Tibial nerve (tissue), 4 donors: ENCODE results near the gene SP5. TPM values are rescaled to one million over a fixed set of nuclear protein-coding genes. Genes with fewer than 3 reads are reported as not detected.

ENCODE experiments used
- DNase-seq, 2 donors: peaks; one replicate each; pipeline ENCODE4 v3.0.0-alpha.2; 2019; ENCODE audit warnings: low spot score in 2 of 2
- H3K27ac ChIP-seq, 4 donors: fragments of 200-600 bp; sonication (generic) in 3 of 4; one replicate each; pipeline ENCODE4 v1.5.1; 2017 to 2019; ENCODE audit warnings: mild to moderate bottlenecking in 1 of 4
- H3K27me3 ChIP-seq, 2 donors: fragments of 200-600 bp; sonication (generic) in 1 of 2; one replicate each; pipeline versions ENCODE4 v1.5.1 to v1.6.0; 2017 to 2019
- H3K36me3 ChIP-seq, 3 donors: fragments of 200-600 bp; sonication (generic); one replicate each; pipeline ENCODE4 v1.5.1; 2018 to 2019
- H3K4me1 ChIP-seq, 4 donors: fragments of 200-600 bp; sonication (generic) in 3 of 4; one replicate each; pipeline ENCODE4 v1.5.1; 2017 to 2019
- H3K4me3 ChIP-seq, 4 donors: fragments of 200-600 bp; sonication (generic) in 3 of 4; one replicate each; pipeline ENCODE4 v1.5.1; 2017 to 2019; ENCODE audit warnings: mild to moderate bottlenecking in 1 of 4, moderate library complexity in 1 of 4
- H3K9me3 ChIP-seq, 4 donors: fragments of 200-600 bp; sonication (generic) in 3 of 4; one replicate each; pipeline ENCODE4 v1.5.1; 2017 to 2019
- CTCF ChIP-seq, 5 experiments: fragments of 200-600 bp in 3 of 5; fragments of 450-650 bp in 2 of 5; sonication (generic) in 3 of 5; IDR thresholded peaks; one replicate each; pipeline ENCODE4 v1.5.1; 2016 to 2019; ENCODE audit warnings: antibody characterized with exemption in 5 of 5, mild to moderate bottlenecking in 3 of 5, moderate library complexity in 2 of 5
- EP300 ChIP-seq, 2 donors: sonication (generic); formaldehyde crosslinking; IDR thresholded peaks; one replicate each; pipeline ENCODE4 v1.6.1; 2017; ENCODE audit warnings: antibody characterized with exemption in 2 of 2, mild to moderate bottlenecking in 1 of 2
- POLR2A ChIP-seq, 2 donors: fragments of 450-650 bp; IDR thresholded peaks; one replicate each; pipeline ENCODE4 v1.6.1; 2017; ENCODE audit warnings: antibody characterized with exemption in 2 of 2, mild to moderate bottlenecking in 2 of 2, moderate library complexity in 2 of 2
- WGBS, 2 donors: methylation state at CpG; one replicate each; pipeline ENCODE4 v1.1.5; 2018; 5-methylcytosine and 5-hydroxymethylcytosine counted together
- total RNA-seq, 4 donors: library from RNA; depleted of rRNA; stranded (reverse); fragments of >200 nt; gene quantifications; one replicate each; pipeline ENCODE4 v1.1.0, GENCODE V29; 2016

SP5 gene
- total RNA-seq, 4 donors from 2014 or later: 6.6 to 14.1 (median 8.4) TPM

GRCh38 chr2:170696948-170697347 lies 18.2 kb upstream of the SP5 start:
- H3K4me3 ChIP-seq: no peak overlapping the region
- no peaks in the 10 kb centered on the region for H3K4me1 ChIP-seq
- H3K9me3 ChIP-seq: no peaks in the 10 kb centered on the region
- H3K36me3 ChIP-seq: no peaks in the 10 kb centered on the region
- TF ChIP-seq EP300 (IDR thresholded peaks at IDR 0.05): no peak
- TF ChIP-seq POLR2A (IDR thresholded peaks at IDR 0.05): no peak
- no peak for TF ChIP-seq CTCF (IDR thresholded peaks at IDR 0.05)
- DNase-seq: no peak
- H3K27ac ChIP-seq: no peak overlapping the region
- H3K27me3 ChIP-seq: peaks cover 0 to 5% of the 10 kb centered on the region in 2 donors
- WGBS, 2 donors: 91 to 93% methylated on average over 3 of the region's 3 CpGs

GRCh38 chr2:170701011-170701410 lies 14.1 kb upstream of the SP5 start:
- H3K4me3 ChIP-seq: no peak overlapping the region
- no peaks in the 10 kb centered on the region for H3K4me1 ChIP-seq
- DNase-seq: no peak
- H3K27ac ChIP-seq: no peak overlapping the region
- WGBS, 2 donors: 80 to 85% methylated on average over 4 of the region's 4 CpGs
- no peaks in the 10 kb centered on the region for H3K36me3 ChIP-seq
- peaks cover 0 to 3% of the 10 kb centered on the region in 2 donors for H3K27me3 ChIP-seq
- TF ChIP-seq CTCF (IDR thresholded peaks at IDR 0.05) (no peak), POLR2A (IDR thresholded peaks at IDR 0.05) (no peak), EP300 (IDR thresholded peaks at IDR 0.05) (no peak)
- peaks cover 0 to 6% (median 0%) of the 10 kb centered on the region in 4 donors for H3K9me3 ChIP-seq

GRCh38 chr2:170703776-170704476 lies 11.2 kb upstream of the SP5 start:
- WGBS, 2 donors: 77 to 85% methylated on average over 4 of the region's 4 CpGs
- no peak overlapping the region for H3K4me3 ChIP-seq
- H3K27me3 ChIP-seq: peaks cover 0 to 7% of the 10 kb centered on the region in 2 donors
- TF ChIP-seq CTCF (IDR thresholded peaks at IDR 0.05) (no peak), EP300 (IDR thresholded peaks at IDR 0.05) (no peak), POLR2A (IDR thresholded peaks at IDR 0.05) (no peak)
- H3K9me3 ChIP-seq: peaks cover 0 to 6% (median 0%) of the 10 kb centered on the region in 4 donors
- no peak for DNase-seq
- H3K36me3 ChIP-seq: no peaks in the 10 kb centered on the region
- H3K27ac ChIP-seq: no peak overlapping the region
- peaks cover 0 to 4% (median 0%) of the 10 kb centered on the region in 4 donors for H3K4me1 ChIP-seq

GRCh38 chr2:170707821-170708795 lies 7.0 kb upstream of the SP5 start:
- Histone ChIP-seq H3K27me3 (peaks cover 0 to 43% of the 10 kb centered on the region in 2 donors), H3K4me3 (no peak overlapping the region), H3K4me1 (peaks cover 0 to 21% (median 3%) of the 10 kb centered on the region in 4 donors), H3K9me3 (no peaks in the 10 kb centered on the region), H3K36me3 (no peaks in the 10 kb centered on the region), H3K27ac (no peak overlapping the region)
- no peak for DNase-seq
- 15 to 25% methylated on average over 16 of the region's 16 CpGs for WGBS, 2 donors
- no peak for TF ChIP-seq EP300 (IDR thresholded peaks at IDR 0.05)
- no peak for TF ChIP-seq CTCF (IDR thresholded peaks at IDR 0.05)
- TF ChIP-seq POLR2A (IDR thresholded peaks at IDR 0.05): no peak

- H3K27me3 ChIP-seq: peaks cover 0 to 64% of the 10 kb centered on the region in 2 donors
These were observed 4.5 kb upstream of the SP5 start for GRCh38 chr2:170710609-170710979.

More at GRCh38 chr2:170710609-170710979, 4.5 kb upstream of the SP5 start:
- Histone ChIP-seq H3K4me1 (peaks cover 0 to 46% (median 18%) of the 10 kb centered on the region in 4 donors), H3K9me3 (no peaks in the 10 kb centered on the region), H3K27ac (no peak overlapping the region), H3K4me3 (no peak overlapping the region), H3K36me3 (no peaks in the 10 kb centered on the region)
- DNase-seq: no peak
- TF ChIP-seq CTCF (IDR thresholded peaks at IDR 0.05) (no peak), EP300 (IDR thresholded peaks at IDR 0.05) (no peak), POLR2A (IDR thresholded peaks at IDR 0.05) (no peak)
- 63 to 67% methylated on average over 1 of the region's 1 CpG for WGBS, 2 donors
